Ovary (tissue), 9 donors: Measurements from ENCODE around the gene ROBO1. TPM values are rescaled to one million over a fixed set of nuclear protein-coding genes. Genes with fewer than 3 reads are reported as not detected.
"Not testable (repeated sequence)": the region's sequence is repeated elsewhere in the genome, so short reads cannot be mapped to it uniquely, and the experiment has no call there.

ENCODE experiments used
- DNase-seq, 5 donors: peaks; one replicate each; pipeline ENCODE4 v3.0.0-alpha.2; 2019 to 2020
- H3K27ac ChIP-seq, 2 donors: fragments of 200-600 bp; one replicate each; pipeline versions ENCODE4 v1.5.1 to v1.8.0; 2019 to 2022
- H3K27me3 ChIP-seq: fragments of 200-600 bp; one replicate; pipeline ENCODE4 v1.8.0; 2022
- H3K36me3 ChIP-seq: fragments of 200-600 bp; sonication (generic); one replicate; pipeline ENCODE4 v1.5.1; 2019
- H3K4me1 ChIP-seq: one replicate; pipeline ENCODE4 v1.8.1; 2013; ENCODE audit warnings: mild to moderate bottlenecking, moderate library complexity; ENCODE audit not compliant: insufficient read depth
- H3K4me3 ChIP-seq: fragments of 200-600 bp; sonication (generic); one replicate; pipeline ENCODE4 v1.5.1; 2017
- H3K9me3 ChIP-seq, 2 donors: fragments of 200-600 bp in 1 of 2; sonication (generic) in 1 of 2; one replicate each; pipeline versions ENCODE4 v1.5.1 to v1.8.1; 2013 to 2019; ENCODE audit warnings: mild to moderate bottlenecking in 1 of 2, moderate library complexity in 1 of 2
- CTCF ChIP-seq, 3 donors: fragments of 450-650 bp in 2 of 3; fragments of 200-600 bp in 1 of 3; IDR thresholded peaks; one replicate each; pipeline versions ENCODE4 v1.5.1 to v1.8.0; 2016 to 2022; ENCODE audit warnings: antibody characterized with exemption in 3 of 3, mild to moderate bottlenecking in 1 of 3
- EP300 ChIP-seq: sonication (generic); formaldehyde crosslinking; IDR thresholded peaks from one replicate; pipeline ENCODE4 v1.6.1; 2017; ENCODE audit warnings: antibody characterized with exemption
- POLR2A ChIP-seq: fragments of 450-650 bp; IDR thresholded peaks from one replicate; pipeline ENCODE4 v1.6.1; 2017; ENCODE audit warnings: antibody characterized with exemption, mild to moderate bottlenecking, moderate library complexity
- WGBS, 3 donors: extraction: QIAGEN DNeasy Blood & Tissue Kit in 1 of 3; methylation state at CpG; one replicate each; pipeline versions ENCODE4 v1.1.5 to v1.1.7; 2013 to 2017; 5-methylcytosine and 5-hydroxymethylcytosine counted together
- intact Hi-C, 4 donors: fragments of 100-400 bp; cut with DNase I; formaldehyde crosslinking; loops; one replicate each; pipeline versions ENCODE4 v1.11.0 to v1.15.1; 2022 to 2023
- polyA plus RNA-seq, 2 donors: library from polyadenylated mRNA; stranded (reverse); fragments of 200-250 nt in 1 of 2; fragments of 350-450 nt in 1 of 2; fragmentation: Illumina TruSeq in 1 of 2; extraction: RNeasy Lipid Tissue Mini Kit (QIAGEN cat#74804) in 1 of 2; gene quantifications; one replicate each; pipeline ENCODE4 v1.2.3, GENCODE V29; 2013 to 2014
- total RNA-seq, 7 donors: library from RNA; depleted of rRNA in 2 of 7; stranded (reverse); fragments of >200 nt in 2 of 7; fragmentation: NEBNext Ultra II Directional in 3 of 7; extraction: Animal tissue kit (Norgen Biotek cat#: 25700) in 3 of 7; gene quantifications; one replicate each; pipeline versions ENCODE4 v1.1.0 to v1.2.4, GENCODE V29; 2016 to 2023
- donor health status: DM: no; HTN: no; CAD: no; lungs with moderate emphysema.
- donor health status: DM: no; HTN: no; CAD: no.
- donor health status: Bipolar disorder and iron deficiency.
- donor health status: DM: yes; HTN: yes; CAD: no.
- donor health status: DM: no; HTN: no; CAD: no.
- donor health status: DM: yes; HTN: yes; CAD: no.

ROBO1 gene
- total and polyA plus RNA-seq, 9 donors, result 17.2 to 49.5 (median 29.0) TPM

GRCh38 chr3:78757731-78758130, 1010.1 kb downstream of the ROBO1 start:
- DNase-seq, result no peak
- Histone ChIP-seq H3K4me3 (no peak overlapping the region), H3K36me3 (no peaks in the 10 kb centered on the region), H3K27ac (no peak overlapping the region), H3K9me3 (no peaks in the 10 kb centered on the region), H3K27me3 (no peaks in the 10 kb centered on the region), H3K4me1 (no peaks in the 10 kb centered on the region)
- TF ChIP-seq EP300 (no peak), CTCF (IDR thresholded peaks at IDR 0.05) (no peak), POLR2A (no peak)
- intact Hi-C loops, result no loop called here
- 43 to 55% (median 44%) methylated on average over 4 of the region's 4 CpGs for WGBS, 3 donors

- no peak for DNase-seq
- TF ChIP-seq CTCF (IDR thresholded peaks at IDR 0.05) (no peak), POLR2A (no peak)
- intact Hi-C loops, result no loop called here
- no peaks in the 10 kb centered on the region for H3K36me3 ChIP-seq
- no peak overlapping the region for H3K27ac ChIP-seq
- WGBS, 3 donors, result 69 to 78% (median 75%) methylated on average over 3 of the region's 3 CpGs
- H3K4me1 ChIP-seq, result no peaks in the 10 kb centered on the region
- no peaks in the 10 kb centered on the region for H3K27me3 ChIP-seq
- H3K9me3 ChIP-seq, result no peaks in the 10 kb centered on the region
- no peak overlapping the region for H3K4me3 ChIP-seq
Measured at GRCh38 chr3:78754066-78754743, 1013.6 kb downstream of the ROBO1 start.

- WGBS, 3 donors, result 84 to 94% (median 91%) methylated on average over 1 of the region's 1 CpG
- no peak for DNase-seq
- H3K36me3 ChIP-seq, result no peaks in the 10 kb centered on the region
- intact Hi-C loops, result no loop called here
- no peaks in the 10 kb centered on the region for H3K27me3 ChIP-seq
- no peak for TF ChIP-seq EP300
- TF ChIP-seq CTCF (IDR thresholded peaks at IDR 0.05), result no peak
- no peak for TF ChIP-seq POLR2A
- H3K4me1 ChIP-seq, result no peaks in the 10 kb centered on the region
- no peaks in the 10 kb centered on the region for H3K9me3 ChIP-seq
- no peak overlapping the region for H3K27ac ChIP-seq
- H3K4me3 ChIP-seq, result no peak overlapping the region
Measured at GRCh38 chr3:78751266-78751665, 1016.5 kb downstream of the ROBO1 start.

- DNase-seq, H3K27me3 ChIP-seq, H3K9me3 ChIP-seq, intact Hi-C loops, H3K4me1 ChIP-seq, H3K27ac ChIP-seq, H3K4me3 ChIP-seq, H3K36me3 ChIP-seq: not testable (repeated sequence)
- 78 to 98% (median 97%) methylated on average over 3 of the region's 3 CpGs for WGBS, 3 donors
Measured at GRCh38 chr3:78750291-78750690, 1017.5 kb downstream of the ROBO1 start.

- Histone ChIP-seq H3K4me1 (no peaks in the 10 kb centered on the region), H3K27ac (no peak overlapping the region), H3K27me3 (no peaks in the 10 kb centered on the region), H3K4me3 (no peak overlapping the region), H3K36me3 (no peaks in the 10 kb centered on the region), H3K9me3 (no peaks in the 10 kb centered on the region)
- no peak for DNase-seq
- TF ChIP-seq EP300, result no peak
- TF ChIP-seq CTCF (IDR thresholded peaks at IDR 0.05), result no peak
- no peak for TF ChIP-seq POLR2A
- intact Hi-C loops, result no loop called here
Measured at GRCh38 chr3:78749056-78749455, 1018.7 kb downstream of the ROBO1 start.
